ENCODE results near the gene MLXIPL. TPM values are rescaled to one million over a fixed set of nuclear protein-coding genes. Genes with fewer than 3 reads are reported as not detected.

The MLXIPL gene
- total RNA-seq, 2 experiments from 2014 or later, result not detected

GRCh38 chr7:73645643-73646174, 21.4 kb upstream of the MLXIPL start:
- peaks cover 46% of the 10 kb centered on the region for H3K27me3 Mint-ChIP-seq
- peaks cover 3% of the 10 kb centered on the region for H3K9me3 Mint-ChIP-seq
- H3K4me1 Mint-ChIP-seq (ENCODE audit: low read depth), result peaks cover 7% of the 10 kb centered on the region
- H3K36me3 Mint-ChIP-seq (ENCODE audit: low read depth), result no peaks in the 10 kb centered on the region
- H3K27ac Mint-ChIP-seq, result no peak overlapping the region
- intact Hi-C loops (cut with micrococcal nuclease), result no loop called here
- ChIA-PET POLR2A (no interaction called here), CTCF (interaction anchor here (1.4 to 3.0 kb wide), 3 partner anchors 22 to 89 kb away, joined by 3 to 16 read pairs (median 10); partner anchors contain the start of gene VPS37D)
- ATAC-seq (no peak), DNase-seq (no peak)
- no peak overlapping the region for H3K4me3 Mint-ChIP-seq
- no peak for TF ChIP-seq CTCF (IDR thresholded peaks at IDR 0.05)

- TF ChIP-seq CTCF (IDR thresholded peaks at IDR 0.05), result no peak
- H3K4me3 Mint-ChIP-seq, result no peak overlapping the region
- ATAC-seq, result no peak
- H3K27me3 Mint-ChIP-seq, result peaks cover 39% of the 10 kb centered on the region
- ChIA-PET POLR2A (interaction anchor here (0.6 kb wide), 1 partner anchor 288 kb away, joined by 3 read pairs; no protein-coding TSS in a partner anchor), CTCF (interaction anchor here (1.3 to 3.0 kb wide), 4 partner anchors 23 to 90 kb away, joined by 3 to 16 read pairs (median 8); partner anchors contain the start of gene VPS37D)
- H3K36me3 Mint-ChIP-seq (ENCODE audit: low read depth), result no peaks in the 10 kb centered on the region
- DNase-seq, result no peak
- no peak overlapping the region for H3K27ac Mint-ChIP-seq
- peaks cover 7% of the 10 kb centered on the region for H3K4me1 Mint-ChIP-seq (ENCODE audit: low read depth)
- intact Hi-C loops (cut with micrococcal nuclease), result no loop called here
- H3K9me3 Mint-ChIP-seq, result peaks cover 3% of the 10 kb centered on the region
Observed at GRCh38 chr7:73644688-73645286, 20.5 kb upstream of the MLXIPL start.

GRCh38 chr7:73642834-73643233, 18.5 kb upstream of the MLXIPL start:
- DNase-seq (no peak), ATAC-seq (no peak)
- Mint-ChIP-seq H3K27me3 (peaks cover 26% of the 10 kb centered on the region), H3K27ac (no peak overlapping the region), H3K36me3 (ENCODE audit: low read depth) (no peaks in the 10 kb centered on the region), H3K4me1 (ENCODE audit: low read depth) (no peaks in the 10 kb centered on the region), H3K4me3 (no peak overlapping the region), H3K9me3 (peaks cover 3% of the 10 kb centered on the region)
- intact Hi-C loops (cut with micrococcal nuclease), result no loop called here
- CTCF ChIA-PET, result interaction anchor here (1.5 to 2.1 kb wide), 2 partner anchors 25 to 36 kb away, joined by 3 to 9 read pairs; partner anchors contain the start of gene VPS37D
- POLR2A ChIA-PET, result interaction anchor here (1.4 kb wide), 1 partner anchor 17 kb away, joined by 4 read pairs; no protein-coding TSS in a partner anchor
- no peak for TF ChIP-seq CTCF (IDR thresholded peaks at IDR 0.05)

GRCh38 chr7:73638911-73639310, 14.6 kb upstream of the MLXIPL start:
- no peak overlapping the region for H3K27ac Mint-ChIP-seq
- DNase-seq (no peak), ATAC-seq (no peak)
- intact Hi-C loops (cut with micrococcal nuclease), result no loop called here
- peaks cover 3% of the 10 kb centered on the region for H3K9me3 Mint-ChIP-seq
- H3K4me3 Mint-ChIP-seq, result no peak overlapping the region
- CTCF ChIA-PET, result no interaction called here
- H3K4me1 Mint-ChIP-seq (ENCODE audit: low read depth), result peaks cover 5% of the 10 kb centered on the region
- TF ChIP-seq CTCF (IDR thresholded peaks at IDR 0.05), result no peak
- no peaks in the 10 kb centered on the region for H3K36me3 Mint-ChIP-seq (ENCODE audit: low read depth)
- peaks cover 12% of the 10 kb centered on the region for H3K27me3 Mint-ChIP-seq
- POLR2A ChIA-PET, result no interaction called here

- no peak for TF ChIP-seq CTCF (IDR thresholded peaks at IDR 0.05)
- peaks cover 5% of the 10 kb centered on the region for H3K4me1 Mint-ChIP-seq (ENCODE audit: low read depth)
- H3K36me3 Mint-ChIP-seq (ENCODE audit: low read depth), result no peaks in the 10 kb centered on the region
- ChIA-PET POLR2A (no interaction called here), CTCF (no interaction called here)
- H3K27me3 Mint-ChIP-seq, result peaks cover 14% of the 10 kb centered on the region
- H3K4me3 Mint-ChIP-seq, result no peak overlapping the region
- no peak for ATAC-seq
- H3K27ac Mint-ChIP-seq, result no peak overlapping the region
- no peak for DNase-seq
- intact Hi-C loops (cut with micrococcal nuclease), result no loop called here
- no peaks in the 10 kb centered on the region for H3K9me3 Mint-ChIP-seq
Observed at GRCh38 chr7:73635428-73636200, 11.3 kb upstream of the MLXIPL start.

Data from activated CD8-positive, alpha-beta T cell treated with anti-CD3 and anti-CD28 coated beads for 36 hours (primary cell).